ENCODE results near the gene RNF169.

GRCh38 chr11:74735365-74735928, 13.2 kb upstream of the RNF169 start:
- TF ChIP-seq GATA2 (IDR thresholded peaks at IDR 0.05; ENCODE audit: low read depth, low read length) (no peak), GATA3 (IDR thresholded peaks at IDR 0.05; ENCODE audit: low read depth, low read length) (no peak)
